GM10847 (cell line): ENCODE measurements around the gene GNAI1.

Source experiments
- POLR2A ChIP-seq: IDR thresholded peaks from 2 replicates; pipeline ENCODE4 v1.6.1; 2011; ENCODE audit not compliant: insufficient read length; ENCODE audit errors: extremely low read depth

Gene GNAI1

DNA sequence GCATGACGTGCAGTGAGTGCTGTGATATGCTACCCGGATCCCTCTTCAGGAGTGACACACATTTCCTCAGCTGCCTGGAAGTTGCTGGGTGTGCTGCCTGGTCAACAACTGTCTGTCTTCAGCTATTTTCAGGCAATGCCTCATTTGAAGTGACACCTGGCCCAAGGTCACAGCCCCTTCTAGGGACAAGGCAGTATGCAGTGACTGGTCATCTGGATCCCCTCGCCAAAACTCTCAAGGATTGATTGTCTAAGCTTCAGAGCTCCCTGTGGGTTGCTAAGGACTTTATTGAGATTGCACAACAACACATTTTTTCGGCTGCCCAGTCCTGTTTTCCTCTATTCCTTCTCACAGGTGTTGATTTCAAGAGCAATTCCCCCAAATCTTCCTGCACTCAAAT, 108.8 kb downstream of the GNAI1 start:
- no peak for TF ChIP-seq POLR2A

DNA sequence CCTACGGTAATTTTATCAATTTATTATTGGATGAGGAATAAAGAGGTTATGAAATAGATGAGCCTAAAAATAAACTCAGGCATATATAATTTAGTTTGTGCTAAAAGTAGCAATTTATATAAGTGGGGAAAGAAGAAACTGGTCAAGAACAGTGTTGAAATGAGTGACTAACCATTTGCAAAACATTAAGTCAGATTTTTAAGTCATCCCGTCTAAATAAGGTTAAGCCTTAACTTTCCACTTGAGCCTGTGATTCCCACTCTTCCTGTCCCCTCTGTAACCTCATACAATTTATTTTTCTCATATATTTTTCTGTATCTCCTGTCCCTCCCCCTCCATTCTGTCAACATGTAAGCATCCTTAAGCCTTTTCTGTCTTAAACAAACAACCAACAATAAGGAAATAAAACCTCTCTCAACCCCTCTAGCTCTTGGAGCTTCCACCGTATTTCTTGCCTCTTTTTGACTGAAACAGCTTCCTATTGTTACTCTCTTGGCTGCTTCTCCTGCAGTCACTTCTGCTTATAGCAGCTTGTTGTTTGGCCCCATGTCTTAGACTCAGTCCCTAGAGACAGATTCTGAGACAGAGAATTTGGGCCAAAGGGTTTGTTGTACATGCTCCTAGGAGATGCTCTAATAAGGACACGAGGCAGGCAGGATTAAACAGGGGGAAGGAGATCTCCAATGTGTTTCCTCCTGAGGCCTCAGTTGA, 109.7 kb downstream of the GNAI1 start:
- no peak for TF ChIP-seq POLR2A

DNA sequence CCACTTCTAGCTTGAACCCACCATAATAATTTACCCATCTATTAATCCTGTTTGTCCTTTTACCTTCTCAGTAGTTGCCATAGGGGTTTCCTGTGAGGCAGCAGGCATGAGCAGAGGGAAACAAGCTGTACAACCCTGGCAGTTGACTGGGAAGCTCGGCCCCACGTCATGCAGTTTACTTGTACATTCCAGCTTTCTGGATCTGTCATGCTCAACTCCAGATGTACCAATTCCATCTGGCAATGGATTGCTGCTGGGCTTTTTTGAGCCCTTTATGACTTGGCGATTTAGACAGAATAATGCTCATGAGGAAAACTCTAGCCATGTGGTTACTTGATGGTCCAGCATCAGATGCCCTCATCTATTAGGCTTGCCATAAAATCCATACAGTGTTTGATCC, 112.5 kb downstream of the GNAI1 start:
- TF ChIP-seq POLR2A: no peak

DNA sequence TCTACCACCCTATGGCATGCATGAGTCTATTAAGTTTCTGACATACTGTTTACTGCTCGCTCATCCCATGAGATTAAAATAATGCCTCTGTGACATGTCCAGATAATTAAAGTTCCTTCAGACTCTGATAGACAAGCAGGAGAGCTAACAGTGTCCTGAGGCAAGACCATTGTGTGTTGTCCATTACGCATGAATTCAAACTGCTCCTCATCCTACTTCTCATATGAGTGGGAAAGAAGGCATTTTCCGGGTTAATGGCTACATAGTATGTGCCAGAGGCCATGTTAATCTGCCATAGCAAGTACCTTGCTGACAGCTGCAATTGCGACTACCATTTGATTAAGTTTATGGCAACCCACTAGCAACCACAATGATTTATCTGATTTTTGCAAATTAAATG, 113.3 kb downstream of the GNAI1 start:
- no peak for TF ChIP-seq POLR2A

DNA sequence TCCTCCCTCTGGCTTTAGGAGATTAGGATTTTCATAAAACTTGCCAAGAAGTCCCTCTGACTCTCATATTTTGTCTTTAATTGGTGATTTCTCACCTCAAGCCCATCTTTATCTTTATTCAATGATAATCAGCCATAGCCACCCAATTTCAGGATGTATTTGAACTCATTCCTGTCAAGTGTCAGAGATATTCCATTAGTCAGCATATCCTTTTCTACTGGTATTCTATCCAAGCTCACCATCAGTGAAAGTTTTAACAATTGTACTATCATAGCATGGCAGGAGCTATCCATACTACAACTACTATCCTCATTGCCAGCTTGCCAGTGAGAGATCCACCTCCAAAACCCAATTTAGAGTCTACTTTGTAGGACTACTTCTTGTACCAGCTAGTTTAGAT, 114.6 kb downstream of the GNAI1 start:
- no peak for TF ChIP-seq POLR2A

DNA sequence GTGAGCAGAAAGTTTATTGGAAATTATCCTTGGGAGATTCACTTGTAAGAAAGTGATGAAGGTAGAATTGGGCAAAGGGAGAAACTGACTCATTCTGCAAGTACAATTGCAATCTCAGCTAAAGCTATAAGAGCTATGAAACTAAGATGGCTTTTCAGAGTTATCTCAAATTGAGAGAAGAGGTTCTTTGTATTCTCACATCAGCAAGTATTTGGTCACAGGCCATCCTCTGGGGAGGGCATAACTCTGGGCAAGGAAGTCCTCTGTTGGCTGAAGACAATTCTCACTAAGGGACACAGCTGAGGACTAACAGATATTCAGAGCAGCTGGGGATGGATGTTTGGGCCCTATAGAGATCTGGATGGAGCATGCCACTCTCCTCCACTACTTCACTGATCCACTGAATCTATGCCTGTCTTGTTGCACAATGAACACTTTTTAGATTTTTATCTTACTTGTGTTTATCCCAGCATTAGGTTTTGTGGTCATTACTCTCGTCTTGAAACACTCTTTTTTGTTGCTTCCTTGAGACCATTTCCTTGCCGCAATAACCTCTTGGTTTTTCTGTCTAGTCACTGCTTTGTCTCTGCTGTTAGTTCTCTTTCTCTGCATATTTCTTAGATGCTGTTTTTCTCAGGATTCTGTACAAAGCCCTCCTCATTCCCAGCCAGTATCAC, 115.1 kb downstream of the GNAI1 start:
- TF ChIP-seq POLR2A: no peak

DNA sequence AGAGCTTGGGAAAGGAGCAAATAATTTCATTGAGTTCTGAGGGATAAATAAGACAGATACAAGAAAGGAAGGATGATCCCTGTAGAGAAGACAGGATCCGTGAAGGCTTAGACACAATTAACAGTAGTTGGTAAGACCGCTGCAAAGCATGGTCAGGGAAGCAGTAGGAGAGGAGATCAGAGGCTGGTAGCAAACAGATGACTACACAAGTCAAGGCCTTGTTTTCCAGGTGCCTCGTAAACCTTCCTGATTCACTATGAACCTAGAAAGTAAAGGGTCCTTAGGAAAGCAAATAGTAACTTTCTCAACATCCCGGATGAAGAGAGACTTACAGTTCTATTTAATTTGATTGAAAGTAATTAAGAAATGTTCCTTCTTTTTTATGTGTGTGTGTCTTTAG, 118.6 kb downstream of the GNAI1 start:
- no peak for TF ChIP-seq POLR2A

DNA sequence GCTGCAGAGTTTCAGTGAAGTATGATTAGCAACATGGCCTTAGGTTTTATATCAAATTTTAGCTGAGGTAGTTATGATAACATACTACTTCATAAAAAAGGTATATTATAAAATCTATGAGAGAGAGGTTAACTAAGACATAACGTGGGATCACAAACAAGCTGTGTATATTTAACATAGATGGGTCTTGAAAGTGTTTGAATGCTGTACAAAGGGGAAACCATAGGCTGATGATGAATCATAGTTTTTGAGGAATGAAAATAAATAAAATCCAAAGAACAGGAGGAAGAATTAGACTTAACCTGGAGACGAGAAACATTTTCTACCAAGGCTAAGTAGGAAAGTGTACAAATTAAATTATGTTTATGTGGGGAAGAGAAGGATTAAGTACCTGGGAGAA, 119.0 kb downstream of the GNAI1 start:
- no peak for TF ChIP-seq POLR2A

DNA sequence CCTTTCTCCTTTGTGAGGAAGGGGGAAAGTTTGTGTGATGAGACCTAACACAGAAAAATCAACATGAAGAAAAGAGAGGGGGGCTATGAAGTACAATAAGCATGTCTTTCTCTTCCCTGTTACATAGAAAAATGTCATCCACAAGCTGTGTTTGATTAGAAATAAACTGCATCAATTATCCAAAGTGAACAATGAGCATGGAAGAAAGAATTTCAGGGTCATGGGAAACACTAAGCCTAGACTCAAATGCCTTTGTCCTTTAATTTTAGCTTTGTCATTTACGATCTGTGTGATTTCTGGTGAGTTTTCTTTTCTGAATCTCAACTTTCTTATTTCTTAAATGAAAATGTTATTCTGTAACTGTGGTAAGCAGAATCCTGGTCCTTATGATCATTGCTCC, 121.0 kb downstream of the GNAI1 start:
- no peak for TF ChIP-seq POLR2A

DNA sequence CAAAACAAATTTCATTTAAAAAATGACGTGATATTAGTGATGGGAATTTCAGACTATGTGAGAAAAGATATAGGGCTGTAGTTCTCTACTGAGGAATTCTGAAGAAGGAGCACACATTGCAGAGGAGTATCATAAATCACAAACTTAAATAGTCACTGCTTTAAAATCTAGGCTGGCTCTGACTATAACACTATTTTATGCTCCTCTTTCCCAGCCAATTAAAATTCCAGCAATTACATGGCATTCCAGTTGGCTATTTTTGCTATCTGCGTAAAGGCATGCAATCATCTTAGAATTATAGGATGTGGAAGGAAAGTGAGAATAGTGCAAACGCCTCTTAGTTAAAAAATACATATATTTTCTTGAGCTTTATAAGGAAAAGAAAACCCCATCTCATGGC, 123.1 kb downstream of the GNAI1 start:
- no peak for TF ChIP-seq POLR2A

DNA sequence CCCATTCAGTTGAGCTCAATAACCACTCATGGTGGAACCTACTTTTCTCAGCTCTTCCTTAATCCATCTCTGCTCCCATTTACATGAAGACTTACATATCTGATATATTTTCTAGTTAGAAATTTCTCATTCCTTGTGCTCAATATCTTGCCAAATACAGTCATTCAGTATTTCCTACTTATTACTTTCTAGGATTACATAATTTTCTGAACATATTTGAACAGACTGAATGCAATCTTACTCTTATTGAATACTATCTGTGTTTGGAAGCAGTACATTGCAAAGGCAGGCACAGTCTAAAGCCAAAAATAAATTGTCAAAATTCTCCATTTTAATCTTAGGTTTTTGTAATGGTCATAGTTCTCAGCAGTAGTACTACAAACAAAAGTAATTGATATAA, 126.0 kb downstream of the GNAI1 start:
- no peak for TF ChIP-seq POLR2A

DNA sequence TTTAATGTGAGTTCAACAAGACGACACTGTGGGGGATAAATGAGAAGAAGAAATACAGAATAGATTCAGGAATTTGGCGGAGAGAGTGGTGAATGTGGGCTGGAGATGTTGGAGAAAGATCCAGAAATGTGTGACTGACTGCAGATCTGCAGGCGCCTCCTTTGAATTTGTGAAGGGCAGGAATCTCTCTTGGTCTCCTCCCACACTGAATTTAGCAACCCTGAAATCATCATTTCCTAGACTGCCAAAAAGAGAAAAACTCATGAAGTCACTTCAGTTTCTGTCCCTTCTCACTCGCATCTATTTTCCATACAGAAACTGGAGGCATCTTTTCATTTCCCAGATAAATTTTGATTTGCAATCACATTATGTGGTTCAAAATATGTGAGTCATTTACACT, 128.7 kb downstream of the GNAI1 start:
- TF ChIP-seq POLR2A: no peak

DNA sequence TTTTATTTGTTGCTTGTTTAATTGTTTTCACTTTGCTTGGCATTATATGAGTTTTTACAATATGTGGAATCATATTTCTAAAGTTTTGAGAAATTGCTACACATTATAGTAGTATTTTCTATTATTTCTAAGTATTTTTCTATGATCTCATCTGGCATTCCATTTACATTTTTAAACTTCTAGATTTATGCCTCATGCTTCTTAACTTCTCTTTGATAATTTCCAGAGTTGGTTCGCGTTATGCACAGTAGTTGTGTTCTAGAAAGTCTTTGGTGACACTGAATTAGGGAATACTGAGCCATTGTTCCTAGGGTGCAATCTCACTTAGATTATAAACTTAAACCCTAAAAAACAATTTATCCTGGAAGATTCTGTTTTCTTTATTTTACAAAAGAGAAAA, 129.2 kb downstream of the GNAI1 start:
- TF ChIP-seq POLR2A: no peak

DNA sequence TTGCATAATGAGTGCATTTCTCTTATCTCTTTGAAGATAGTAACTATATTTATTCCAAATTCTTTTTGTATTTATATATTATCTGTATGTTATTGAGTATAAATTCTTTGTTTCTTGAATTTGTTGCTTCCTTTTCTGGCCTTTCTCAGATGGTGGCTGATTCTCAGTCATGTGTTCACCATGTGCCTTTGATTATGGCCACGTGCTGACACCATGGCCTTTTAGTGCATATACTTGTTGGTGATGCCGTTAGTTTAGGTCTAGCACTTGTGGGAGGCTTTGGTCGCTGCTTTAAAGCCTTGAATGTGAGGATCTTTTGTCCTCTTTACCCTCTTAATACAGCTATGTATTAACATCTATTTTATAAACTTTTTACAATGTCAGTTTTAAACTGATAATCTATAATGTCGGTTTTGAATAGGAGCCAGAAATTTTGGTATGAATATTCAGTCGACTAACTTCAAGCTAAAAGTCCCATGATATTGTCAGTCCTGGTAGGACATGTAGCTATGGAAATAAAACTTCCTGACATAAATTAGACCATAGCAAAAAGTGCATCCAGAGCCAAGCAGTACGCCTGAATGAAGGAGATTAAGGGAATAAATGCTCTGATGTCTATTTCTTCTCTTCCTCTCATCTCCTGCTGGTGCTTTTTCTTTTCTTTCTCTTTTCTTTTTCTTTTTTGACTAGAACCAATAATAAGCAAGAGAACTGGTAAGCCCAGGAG, 130.3 kb downstream of the GNAI1 start:
- TF ChIP-seq POLR2A: no peak

DNA sequence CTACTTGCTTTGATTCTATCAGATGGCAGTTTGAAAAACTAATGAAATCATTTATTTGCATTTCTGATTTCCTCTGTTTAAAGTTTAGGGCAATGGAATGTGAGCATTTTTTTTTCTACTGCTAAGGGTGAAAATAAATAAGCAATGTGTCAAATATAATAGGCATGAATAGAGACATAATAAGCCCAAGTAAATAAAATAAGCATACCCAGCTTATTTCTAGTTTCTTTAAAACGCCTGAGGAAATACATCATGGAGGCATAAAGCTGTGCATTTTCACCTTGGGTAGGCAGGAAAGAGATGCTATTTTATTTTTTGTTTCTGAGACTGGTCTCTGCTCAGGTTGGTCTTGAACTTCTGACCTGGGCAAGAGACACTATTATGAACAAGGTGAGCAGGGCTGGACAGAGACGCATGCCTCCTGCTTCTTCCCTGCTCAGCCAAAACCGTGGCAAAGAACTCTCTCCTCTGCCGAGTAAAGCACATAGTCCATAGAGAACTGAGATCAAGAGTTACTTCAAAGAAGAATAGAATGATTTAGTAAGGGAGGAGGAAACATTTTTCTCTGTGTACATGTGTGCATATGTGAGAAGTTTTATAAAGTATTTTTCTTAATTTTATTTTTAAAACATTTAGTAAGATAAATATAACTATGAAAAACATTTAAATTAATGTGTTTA, 138.1 kb downstream of the GNAI1 start:
- no peak for TF ChIP-seq POLR2A

DNA sequence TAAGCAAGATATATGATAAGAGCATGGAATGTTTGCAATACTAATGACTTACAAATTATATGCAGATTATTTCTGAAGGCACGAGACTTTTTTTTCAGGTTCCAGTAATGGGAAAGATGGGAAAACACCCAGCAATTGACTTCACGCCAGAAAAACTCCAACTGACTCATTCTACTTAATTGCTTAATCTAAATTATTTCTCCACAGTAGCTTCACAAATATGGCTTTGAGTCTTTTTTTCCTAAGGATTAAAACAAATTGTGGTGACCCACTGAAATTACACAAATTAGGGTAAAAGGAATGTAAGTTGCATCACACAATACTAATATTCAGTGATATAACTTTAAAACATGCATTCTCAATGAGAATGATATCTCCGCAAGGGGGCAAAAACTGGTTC, 138.7 kb downstream of the GNAI1 start:
- no peak for TF ChIP-seq POLR2A
